PC-3 (cell line): ENCODE results near the gene PHF19. TPM values are rescaled to one million over a fixed set of nuclear protein-coding genes. Genes with fewer than 3 reads are reported as not detected.

Source experiments
- ATAC-seq: fragments of 200-7000 bp; cut with Tn5 transposase; 2 replicates; pipeline ENCODE4 v1.9.1; 2020; ENCODE audit warnings: mild to moderate bottlenecking, moderate library complexity
- BruUV-seq: library from RNA; stranded (reverse); fragments of 400-500 nt; replicated peaks from 2 replicates; lab custom pipeline; 2021; lab: Mats Ljungman, UMichigan
- CTCF ChIA-PET: fragments of 300-600 bp; sonication (Branson Sonifier 250); formaldehyde crosslinking; loops from one replicate; lab custom pipeline; 2022; ENCODE audit warnings: antibody characterized with exemption; lab: Charles Lee
- POLR2A ChIA-PET: fragments of 300-600 bp; sonication (Branson Sonifier 250); formaldehyde crosslinking; loops from one replicate; lab custom pipeline; 2022; ENCODE audit warnings: antibody characterized with exemption; ENCODE audit not compliant: unreplicated experiment; lab: Charles Lee
- DNase-seq: peaks from one replicate; pipeline ENCODE4 v3.0.0-alpha.2; 2015
- H2AFZ ChIP-seq: fragments of 300-600 bp; sonication (generic); 2 replicates; pipeline ENCODE4 v1.6.0; 2016; ENCODE audit warnings: antibody characterized with exemption, low read length
- H3F3A ChIP-seq: fragments of 300-600 bp; sonication (generic); one replicate; pipeline ENCODE4 v1.6.0; 2017; ENCODE audit warnings: antibody characterized with exemption, low read length, control low read depth, mild to moderate bottlenecking; ENCODE audit not compliant: unreplicated experiment
- H3K27ac ChIP-seq: fragments of 300-600 bp; sonication (generic); 2 replicates; pipeline ENCODE4 v1.5.1; 2016; ENCODE audit warnings: mild to moderate bottlenecking, low read length
- H3K27me3 ChIP-seq: fragments of 300-600 bp; sonication (generic); 2 replicates; pipeline ENCODE4 v1.6.1; 2016; ENCODE audit warnings: low read length, mixed read lengths
- H3K36me3 ChIP-seq: fragments of 300-600 bp; sonication (generic); 2 replicates; pipeline ENCODE4 v1.6.1; 2016; ENCODE audit warnings: low read depth, mixed run types, low read length, mixed read lengths
- H3K4me1 ChIP-seq: fragments of 300-600 bp; sonication (generic); 2 replicates; pipeline ENCODE4 v1.5.1; 2016; ENCODE audit warnings: low read length; ENCODE audit not compliant: insufficient read depth
- H3K4me2 ChIP-seq: fragments of 300-600 bp; sonication (generic); 2 replicates; pipeline ENCODE4 v1.6.0; 2016; ENCODE audit warnings: low read length
- H3K4me3 ChIP-seq: fragments of 300-600 bp; sonication (generic); 2 replicates; pipeline ENCODE4 v1.5.1; 2016; ENCODE audit warnings: mild to moderate bottlenecking, low read length, mixed read lengths
- H3K79me2 ChIP-seq: fragments of 300-600 bp; sonication (generic); 2 replicates; pipeline ENCODE4 v1.6.1; 2017; ENCODE audit warnings: low read length, mixed read lengths
- H3K9ac ChIP-seq: fragments of 300-600 bp; sonication (generic); 2 replicates; pipeline ENCODE4 v1.6.0; 2016; ENCODE audit warnings: mild to moderate bottlenecking, low read length
- H3K9me2 ChIP-seq: fragments of 300-600 bp; sonication (generic); replicated peaks from 2 replicates; pipeline ENCODE4 v1.6.1; 2016; ENCODE audit warnings: mixed run types, low read length, mixed read lengths
- H3K9me3 ChIP-seq: fragments of 300-600 bp; sonication (generic); 2 replicates; pipeline ENCODE4 v1.6.1; 2016; ENCODE audit warnings: low read length, mixed read lengths
- H4K20me1 ChIP-seq: fragments of 300-600 bp; sonication (generic); 2 replicates; pipeline ENCODE4 v1.6.1; 2016; ENCODE audit warnings: low read length, mixed read lengths
- EZH2 ChIP-seq: fragments of 300-600 bp; sonication (generic); IDR thresholded peaks from one replicate; pipeline ENCODE4 v1.6.1; 2017; ENCODE audit warnings: antibody characterized with exemption, mild to moderate bottlenecking, low read length; ENCODE audit not compliant: unreplicated experiment
- EZH2phosphoT487 ChIP-seq: fragments of 300-600 bp; sonication (generic); IDR thresholded peaks from 2 replicates; pipeline ENCODE4 v1.6.1; 2018; ENCODE audit warnings: mild to moderate bottlenecking, antibody characterized with exemption, low read length, borderline replicate concordance
- intact Hi-C: fragments of 100-400 bp; cut with micrococcal nuclease; formaldehyde crosslinking; loops from 2 replicates; pipeline ENCODE4 v1.9.0; 2023
- total RNA-seq: library from RNA; depleted of rRNA; stranded (reverse); fragments of >200 nt; gene quantifications from 2 replicates; pipeline ENCODE4 v1.2.3, GENCODE V29; 2014
- TF ChIP-seq, protein P1 (sequence below): fragments of 300-600 bp; sonication (generic); conservative IDR thresholded peaks from 2 replicates; pipeline ENCODE4 v1.5.1; 2017; ENCODE audit warnings: antibody characterized with exemption, low read depth, mild to moderate bottlenecking, low read length

PHF19 gene
- total RNA-seq, 1 experiment from 2014 or later, result 104 TPM

DNA sequence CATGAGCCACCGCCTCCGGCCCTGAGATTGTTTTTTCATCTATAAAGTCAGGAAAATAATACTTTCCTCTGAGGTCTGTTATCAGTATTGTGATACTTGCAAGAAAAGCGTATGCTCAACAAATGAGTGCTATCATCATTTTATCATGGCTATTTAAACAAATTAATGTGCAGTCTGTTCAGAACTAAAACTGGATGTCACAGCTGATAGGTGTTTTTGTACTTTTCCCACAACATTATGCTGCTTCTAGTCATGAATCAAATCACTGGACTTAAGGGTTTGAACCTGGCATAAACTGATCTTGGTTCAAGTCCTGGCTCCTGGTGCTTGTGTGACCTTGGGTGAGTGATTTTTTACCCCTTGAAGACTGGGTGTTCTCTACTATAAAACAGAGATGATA lies 21.4 kb upstream of the PHF19 start:
- Histone ChIP-seq H3K9ac (no peak overlapping the region), H2AFZ (no peak overlapping the region), H3K79me2 (no peaks in the 10 kb centered on the region), H3K9me3 (no peaks in the 10 kb centered on the region), H3K9me2 (no peaks in the 10 kb centered on the region), H3K27me3 (no peaks in the 10 kb centered on the region), H4K20me1 (no peaks in the 10 kb centered on the region), H3K4me3 (no peak overlapping the region), H3K4me1 (peaks cover 2% of the 10 kb centered on the region; the same call in 1 of the 2 replicates), H3K36me3 (no peaks in the 10 kb centered on the region), H3F3A (no peaks in the 10 kb centered on the region), H3K27ac (no peak overlapping the region), H3K4me2 (no peak overlapping the region)
- ChIA-PET POLR2A (no interaction called here), CTCF (no interaction called here)
- intact Hi-C loops, result no loop called here
- no peak for ATAC-seq
- BruUV-seq, result no TSS peak
- no peak for DNase-seq
- TF ChIP-seq, protein P1, sequence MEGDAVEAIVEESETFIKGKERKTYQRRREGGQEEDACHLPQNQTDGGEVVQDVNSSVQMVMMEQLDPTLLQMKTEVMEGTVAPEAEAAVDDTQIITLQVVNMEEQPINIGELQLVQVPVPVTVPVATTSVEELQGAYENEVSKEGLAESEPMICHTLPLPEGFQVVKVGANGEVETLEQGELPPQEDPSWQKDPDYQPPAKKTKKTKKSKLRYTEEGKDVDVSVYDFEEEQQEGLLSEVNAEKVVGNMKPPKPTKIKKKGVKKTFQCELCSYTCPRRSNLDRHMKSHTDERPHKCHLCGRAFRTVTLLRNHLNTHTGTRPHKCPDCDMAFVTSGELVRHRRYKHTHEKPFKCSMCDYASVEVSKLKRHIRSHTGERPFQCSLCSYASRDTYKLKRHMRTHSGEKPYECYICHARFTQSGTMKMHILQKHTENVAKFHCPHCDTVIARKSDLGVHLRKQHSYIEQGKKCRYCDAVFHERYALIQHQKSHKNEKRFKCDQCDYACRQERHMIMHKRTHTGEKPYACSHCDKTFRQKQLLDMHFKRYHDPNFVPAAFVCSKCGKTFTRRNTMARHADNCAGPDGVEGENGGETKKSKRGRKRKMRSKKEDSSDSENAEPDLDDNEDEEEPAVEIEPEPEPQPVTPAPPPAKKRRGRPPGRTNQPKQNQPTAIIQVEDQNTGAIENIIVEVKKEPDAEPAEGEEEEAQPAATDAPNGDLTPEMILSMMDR, result no peak
- TF ChIP-seq EZH2phosphoT487 (no peak), EZH2 (no peak)

DNA sequence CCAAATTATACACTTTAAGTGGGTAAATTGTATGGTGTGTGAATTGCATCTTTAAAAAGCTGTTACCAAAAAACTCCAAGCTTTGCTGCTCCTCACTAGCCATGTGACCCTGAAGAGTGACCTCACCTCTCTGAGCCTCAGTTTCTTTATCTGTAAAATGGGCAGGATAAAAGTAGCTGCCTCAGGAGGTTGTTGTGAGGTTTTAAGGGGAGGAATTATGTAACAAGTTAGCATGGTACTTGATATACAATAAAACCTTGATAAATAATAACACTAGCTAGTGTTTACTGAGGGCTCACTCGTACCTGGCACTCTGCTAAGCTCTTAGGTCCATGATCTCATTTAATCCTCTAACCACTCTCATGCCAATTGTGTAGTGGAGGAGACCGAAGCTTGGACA lies 19.0 kb upstream of the PHF19 start:
- Histone ChIP-seq H3K79me2 (no peaks in the 10 kb centered on the region), H3K9ac (no peak overlapping the region), H3K9me2 (no peaks in the 10 kb centered on the region), H3K4me2 (no peak overlapping the region), H3K27ac (no peak overlapping the region), H3K9me3 (no peaks in the 10 kb centered on the region), H3K27me3 (no peaks in the 10 kb centered on the region), H3K4me3 (no peak overlapping the region), H2AFZ (no peak overlapping the region), H3K36me3 (no peaks in the 10 kb centered on the region), H3K4me1 (peaks cover 21% of the 10 kb centered on the region), H4K20me1 (no peaks in the 10 kb centered on the region), H3F3A (no peaks in the 10 kb centered on the region)
- BruUV-seq, result no TSS peak
- intact Hi-C loops, result no loop called here
- no peak for ATAC-seq
- POLR2A ChIA-PET, result no interaction called here
- no peak for DNase-seq
- CTCF ChIA-PET, result interaction anchor here (1.0 kb wide), 1 partner anchor 177 kb away, joined by 3 read pairs; no protein-coding TSS in a partner anchor
- TF ChIP-seq, protein P1, result no peak
- TF ChIP-seq EZH2phosphoT487, result no peak
- TF ChIP-seq EZH2, result no peak

- TF ChIP-seq, protein P1, result no peak
- TF ChIP-seq EZH2phosphoT487 (no peak), EZH2 (no peak)
- no peak overlapping the region for H3K27ac ChIP-seq
- no peaks in the 10 kb centered on the region for H3K36me3 ChIP-seq
- intact Hi-C loops, result no loop called here
- no peak overlapping the region for H3K9ac ChIP-seq
- no peak overlapping the region for H2AFZ ChIP-seq
- H3K4me3 ChIP-seq, result no peak overlapping the region
- POLR2A ChIA-PET, result no interaction called here
- no peaks in the 10 kb centered on the region for H3K9me3 ChIP-seq
- no peaks in the 10 kb centered on the region for H3K27me3 ChIP-seq
- peaks cover 21% of the 10 kb centered on the region for H3K4me1 ChIP-seq
- no peaks in the 10 kb centered on the region for H4K20me1 ChIP-seq
- BruUV-seq, result no TSS peak
- no peaks in the 10 kb centered on the region for H3F3A ChIP-seq
- no peaks in the 10 kb centered on the region for H3K9me2 ChIP-seq
- ATAC-seq (no peak), DNase-seq (no peak)
- no peaks in the 10 kb centered on the region for H3K79me2 ChIP-seq
- H3K4me2 ChIP-seq, result no peak overlapping the region
- CTCF ChIA-PET, result no interaction called here
These were observed 17.5 kb upstream of the PHF19 start for GRCh38 chr9:120894321-120895148.
